Metanephros (tissue), 1 donor: Measurements from ENCODE around the gene RPL22L1. TPM values are rescaled to one million over a fixed set of nuclear protein-coding genes. Genes with fewer than 3 reads are reported as not detected.

Experiments
- total RNA-seq: library from RNA; depleted of rRNA; stranded (reverse); fragments of >200 nt; gene quantifications from one replicate; pipeline ENCODE4 v1.2.3, GENCODE V29; 2014

RPL22L1 gene
- total RNA-seq: 22.9 TPM

DNA sequence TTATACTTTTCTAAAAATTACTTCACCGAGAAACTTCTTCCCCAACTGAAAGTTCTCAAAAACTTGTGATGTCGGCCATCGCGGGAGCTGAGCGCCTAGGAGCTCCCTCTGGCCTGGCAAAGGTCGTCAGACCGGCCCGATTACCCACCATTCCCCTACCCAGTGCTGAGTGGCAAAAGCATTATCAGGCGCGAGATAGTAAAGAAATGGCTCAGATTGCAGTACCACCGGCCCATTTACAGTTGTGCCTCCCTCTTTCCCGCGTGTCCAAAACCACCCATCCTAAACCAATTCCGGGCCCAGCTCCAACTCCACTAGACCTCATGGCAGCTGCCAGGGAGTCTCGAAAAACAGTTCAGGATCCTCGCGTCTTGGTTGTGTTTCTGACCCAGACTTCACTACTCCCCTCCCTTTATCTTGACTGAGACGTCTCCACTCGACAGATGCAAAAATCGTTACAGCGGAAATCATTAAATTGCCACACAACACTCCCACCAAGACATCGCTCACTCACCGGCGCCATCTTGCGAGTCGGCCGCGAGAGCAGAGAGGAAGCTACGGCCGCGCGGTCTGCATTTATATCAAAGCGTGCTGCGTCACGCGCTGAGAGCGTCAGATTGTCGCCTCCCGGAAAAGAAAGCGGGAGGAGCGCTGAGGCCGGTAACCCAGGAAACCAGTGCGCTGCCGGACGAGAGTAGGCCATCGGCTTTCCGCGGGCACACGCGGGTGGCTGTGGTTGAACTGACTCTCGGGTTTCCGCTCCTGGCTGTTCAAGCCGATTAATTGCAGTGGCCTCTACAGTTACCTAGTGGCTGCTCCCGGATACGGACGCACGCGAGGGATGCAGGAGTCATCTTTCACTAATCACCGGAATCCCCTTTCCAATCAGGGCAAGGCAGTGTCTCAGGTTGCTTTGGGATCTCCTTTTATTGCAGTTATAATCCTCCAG is at the start of gene RPL22L1:
RPL22L1 (minus strand) TSS at position 551 of the 949 bp plus-strand sequence; CDS start at position 523, 28 bp downstream.

GRCh38 chr3:170908235-170909116 is 38.5 kb upstream of the RPL22L1 start, which contains the start of gene EIF5A2:
Gene EIF5A2 (minus strand): TSS chr3:170908637. CDS start chr3:170907806, 831 bp downstream.

Other genes starting within 250 kb of the RPL22L1 start
- 4.9 TPM for gene EIF5A2, start 38.4 kb upstream of the RPL22L1 start, total RNA-seq
- 15.0 TPM for gene SLC2A2, start 156.5 kb upstream of the RPL22L1 start, total RNA-seq